ENCODE results near the gene OCA2. TPM values are rescaled to one million over a fixed set of nuclear protein-coding genes. Genes with fewer than 3 reads are reported as not detected.
"Not testable (repeated sequence)": the region's sequence is repeated elsewhere in the genome, so short reads cannot be mapped to it uniquely, and the experiment has no call there.

OCA2 gene
- total and polyA plus RNA-seq, 2 experiments from 2014 or later, result 0.49 to 0.63 TPM

DNA sequence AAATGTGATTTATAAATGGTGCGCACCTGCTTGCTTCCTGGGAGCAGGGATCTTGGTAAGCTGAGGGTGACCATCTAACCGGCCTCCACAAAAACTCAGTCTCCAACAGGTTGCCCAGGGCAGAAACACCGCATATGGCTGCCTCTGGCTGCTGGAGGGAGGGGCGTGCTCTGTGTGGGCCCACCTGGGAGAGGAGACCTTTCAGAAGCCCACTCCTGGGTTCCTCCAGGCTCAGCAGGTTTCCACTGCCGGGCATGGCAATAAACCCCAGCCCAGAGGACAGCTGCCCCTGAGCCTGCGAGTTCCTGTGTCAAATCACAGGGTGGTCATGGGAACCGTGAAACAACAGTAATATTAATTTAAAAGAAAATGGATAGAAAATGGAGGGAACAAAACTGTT, 85.6 kb downstream of the OCA2 start:
- no peak for DNase-seq (ENCODE audit: low read depth in 1 of 2, low spot score in 1 of 2)
- TF ChIP-seq, protein P1, sequence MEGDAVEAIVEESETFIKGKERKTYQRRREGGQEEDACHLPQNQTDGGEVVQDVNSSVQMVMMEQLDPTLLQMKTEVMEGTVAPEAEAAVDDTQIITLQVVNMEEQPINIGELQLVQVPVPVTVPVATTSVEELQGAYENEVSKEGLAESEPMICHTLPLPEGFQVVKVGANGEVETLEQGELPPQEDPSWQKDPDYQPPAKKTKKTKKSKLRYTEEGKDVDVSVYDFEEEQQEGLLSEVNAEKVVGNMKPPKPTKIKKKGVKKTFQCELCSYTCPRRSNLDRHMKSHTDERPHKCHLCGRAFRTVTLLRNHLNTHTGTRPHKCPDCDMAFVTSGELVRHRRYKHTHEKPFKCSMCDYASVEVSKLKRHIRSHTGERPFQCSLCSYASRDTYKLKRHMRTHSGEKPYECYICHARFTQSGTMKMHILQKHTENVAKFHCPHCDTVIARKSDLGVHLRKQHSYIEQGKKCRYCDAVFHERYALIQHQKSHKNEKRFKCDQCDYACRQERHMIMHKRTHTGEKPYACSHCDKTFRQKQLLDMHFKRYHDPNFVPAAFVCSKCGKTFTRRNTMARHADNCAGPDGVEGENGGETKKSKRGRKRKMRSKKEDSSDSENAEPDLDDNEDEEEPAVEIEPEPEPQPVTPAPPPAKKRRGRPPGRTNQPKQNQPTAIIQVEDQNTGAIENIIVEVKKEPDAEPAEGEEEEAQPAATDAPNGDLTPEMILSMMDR (IDR thresholded peaks at IDR 0.05; ENCODE audit: low read depth, low read length), result no peak
- Histone ChIP-seq H3K4me3 (no peak overlapping the region), H3K27ac (no peak overlapping the region), H3K9me3 (ENCODE audit: low read depth) (no peaks in the 10 kb centered on the region), H3K4me1 (ENCODE audit: low read depth) (no peaks in the 10 kb centered on the region), H3K36me3 (no peaks in the 10 kb centered on the region), H3K27me3 (no peaks in the 10 kb centered on the region)

DNA sequence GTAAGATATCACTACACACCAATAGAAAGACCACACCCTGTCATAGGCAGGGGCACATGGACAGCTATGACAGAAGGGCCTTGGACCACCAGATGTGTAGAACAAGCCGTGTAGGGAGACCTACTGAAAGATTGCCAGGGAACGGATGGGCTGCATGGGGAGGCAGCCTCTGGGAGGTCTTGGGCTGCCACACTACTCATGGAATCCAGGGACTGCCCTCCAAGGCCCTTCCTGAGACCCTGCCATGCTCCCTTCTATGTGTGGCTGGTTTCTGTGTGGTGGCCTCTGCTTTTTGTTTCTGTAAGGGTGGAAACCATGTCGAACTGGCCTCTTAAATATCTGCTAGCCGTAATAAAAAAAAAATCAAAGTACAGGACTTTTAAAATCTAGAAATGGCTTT, 86.9 kb downstream of the OCA2 start:
- H3K36me3 ChIP-seq, result no peaks in the 10 kb centered on the region
- TF ChIP-seq, protein P1 (IDR thresholded peaks at IDR 0.05; ENCODE audit: low read depth, low read length), result no peak
- DNase-seq (ENCODE audit: low read depth in 1 of 2, low spot score in 1 of 2), result no peak
- H3K27ac ChIP-seq, result no peak overlapping the region
- H3K4me3 ChIP-seq, result no peak overlapping the region
- H3K27me3 ChIP-seq, result no peaks in the 10 kb centered on the region
- no peaks in the 10 kb centered on the region for H3K4me1 ChIP-seq (ENCODE audit: low read depth)
- no peaks in the 10 kb centered on the region for H3K9me3 ChIP-seq (ENCODE audit: low read depth)

DNA sequence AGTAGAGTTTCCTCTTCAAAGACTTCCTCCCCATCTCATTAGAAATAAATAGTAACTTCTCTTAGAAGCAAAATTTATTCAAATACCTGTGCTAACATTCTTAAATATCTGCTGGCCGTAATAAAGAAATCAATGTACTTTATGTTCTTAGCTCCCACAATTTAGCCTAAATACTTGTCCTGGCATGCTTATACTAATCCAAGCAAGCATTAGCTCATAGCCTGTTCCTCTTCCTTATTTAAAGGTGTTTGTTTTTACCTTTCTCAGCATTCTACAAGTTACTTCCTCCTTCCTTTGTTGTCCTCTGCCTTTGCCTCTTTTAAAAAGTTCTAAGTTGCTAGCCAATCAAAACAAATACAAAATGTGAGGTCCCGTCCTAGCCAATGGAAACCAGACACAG, 90.9 kb downstream of the OCA2 start:
- not testable (repeated sequence) for H3K9me3 ChIP-seq (ENCODE audit: low read depth); DNase-seq (ENCODE audit: low read depth in 1 of 2, low spot score in 1 of 2)

DNA sequence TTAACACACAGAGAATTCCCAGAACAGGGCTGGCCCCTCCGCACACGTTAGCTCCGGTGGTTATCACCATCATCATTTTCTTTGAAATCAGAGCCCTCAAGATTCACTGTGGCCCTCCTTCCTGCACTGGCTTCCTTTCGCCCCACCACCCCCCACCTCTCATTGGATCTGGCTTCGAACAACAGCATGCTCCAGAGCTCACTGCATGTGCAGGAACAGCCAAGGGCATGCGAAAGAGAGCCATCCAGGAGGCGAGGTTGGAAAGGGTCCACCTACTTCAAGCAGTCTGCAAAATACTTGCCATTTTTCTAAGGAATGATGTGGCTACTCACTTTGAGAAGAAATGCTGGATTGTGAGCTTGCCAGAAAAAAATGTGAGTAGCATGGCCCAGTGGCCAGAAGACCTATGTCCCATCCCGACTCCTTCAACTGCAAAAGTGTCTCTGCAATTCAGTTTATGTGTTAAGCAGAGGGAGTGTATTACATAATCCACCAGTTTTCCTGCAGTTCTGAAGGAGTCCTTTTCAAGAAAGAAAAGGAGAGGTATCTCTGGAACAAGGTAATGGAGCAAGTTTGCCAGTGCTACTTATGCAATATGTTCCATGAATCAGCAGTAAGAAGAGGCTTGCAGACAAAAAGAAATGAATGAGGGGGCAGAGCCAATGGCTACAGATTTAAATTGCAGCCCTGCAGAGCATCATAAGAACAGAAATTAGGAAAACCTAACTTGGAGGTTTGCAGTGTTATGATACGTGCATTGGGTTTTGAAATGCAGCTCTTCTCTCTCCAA, 92.8 kb downstream of the OCA2 start:
- H3K4me3 ChIP-seq, result no peak overlapping the region
- TF ChIP-seq, protein P1 (IDR thresholded peaks at IDR 0.05; ENCODE audit: low read depth, low read length), result no peak
- H3K4me1 ChIP-seq (ENCODE audit: low read depth), result no peaks in the 10 kb centered on the region
- DNase-seq (ENCODE audit: low read depth in 1 of 2, low spot score in 1 of 2), result no peak
- H3K27ac ChIP-seq, result no peak overlapping the region
- H3K36me3 ChIP-seq, result no peaks in the 10 kb centered on the region
- no peaks in the 10 kb centered on the region for H3K9me3 ChIP-seq (ENCODE audit: low read depth)
- H3K27me3 ChIP-seq, result no peaks in the 10 kb centered on the region

More for the DNA sequence above, 90.9 kb downstream of the OCA2 start:
- H3K27ac ChIP-seq; H3K4me3 ChIP-seq; H3K27me3 ChIP-seq; H3K4me1 ChIP-seq (ENCODE audit: low read depth); H3K36me3 ChIP-seq: not testable (repeated sequence)

DNA sequence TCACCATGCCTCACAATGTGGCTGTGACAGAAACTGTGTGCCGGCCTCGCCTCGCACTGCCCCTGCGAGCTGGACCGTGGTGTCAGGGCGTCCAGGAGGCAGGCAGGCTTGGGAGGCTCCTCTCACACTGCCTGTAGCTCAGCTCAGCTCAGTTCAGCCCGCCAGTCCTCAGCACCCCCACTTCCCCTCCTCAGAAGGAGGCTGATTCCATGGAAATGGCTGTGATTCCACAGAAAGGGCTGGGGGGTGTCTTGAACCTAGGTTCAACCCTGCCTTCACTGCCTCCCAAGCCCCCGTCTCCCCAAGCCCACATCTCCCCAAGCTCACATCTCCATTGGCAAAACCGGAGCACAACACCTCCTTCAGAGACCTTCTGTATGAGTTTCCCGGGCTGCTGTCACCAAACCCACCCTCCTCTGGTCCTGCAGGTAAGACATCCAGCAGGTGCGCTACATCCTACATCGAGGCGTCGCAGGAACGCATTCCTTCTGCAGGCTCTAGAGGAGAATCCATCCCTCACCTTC, 94.0 kb downstream of the OCA2 start:
- H3K4me3 ChIP-seq, result no peak overlapping the region
- no peaks in the 10 kb centered on the region for H3K9me3 ChIP-seq (ENCODE audit: low read depth)
- TF ChIP-seq, protein P1 (IDR thresholded peaks at IDR 0.05; ENCODE audit: low read depth, low read length), result no peak
- no peaks in the 10 kb centered on the region for H3K27me3 ChIP-seq
- no peak for DNase-seq (ENCODE audit: low read depth in 1 of 2, low spot score in 1 of 2)
- H3K4me1 ChIP-seq (ENCODE audit: low read depth), result no peaks in the 10 kb centered on the region
- H3K27ac ChIP-seq, result no peak overlapping the region
- no peaks in the 10 kb centered on the region for H3K36me3 ChIP-seq

All from cardiac muscle cell (in vitro differentiated cells and primary cell).